ENCODE measurements around the gene SLC16A1.

GRCh38 chr1:112991402-112992120 is 35.6 kb upstream of the SLC16A1 start:
- no peak for TF ChIP-seq GATA3 (IDR thresholded peaks at IDR 0.05; ENCODE audit: low read depth, low read length)
- no peak for TF ChIP-seq GATA2 (IDR thresholded peaks at IDR 0.05; ENCODE audit: low read depth, low read length)

Data from SH-SY5Y (cell line).